22Rv1 (cell line): ENCODE data around the gene SLC50A1.

Experiments
- CTCF ChIP-seq: fragments of 450-650 bp; IDR thresholded peaks from 2 replicates; pipeline ENCODE4 v1.5.1; 2017; ENCODE audit warnings: mild to moderate bottlenecking
- ZFX ChIP-seq: fragments of 450-650 bp; IDR thresholded peaks from 2 replicates; pipeline ENCODE4 v1.6.1; 2017; ENCODE audit warnings: antibody characterized with exemption, borderline replicate concordance

- TF ChIP-seq CTCF (no peak), ZFX (no peak)
Measured at GRCh38 chr1:155105604-155106011, 30.0 kb upstream of the SLC50A1 start.
